ENCODE measurements around the gene FAM174C. TPM values are rescaled to one million over a fixed set of nuclear protein-coding genes. Genes with fewer than 3 reads are reported as not detected.
A peak's percentile ranks its signal among the peaks of the same experiment; 100 is the strongest.

FAM174C gene
- total RNA-seq, 4 donors from 2014 or later, result 47.2 to 69.1 (median 59.3) TPM

DNA sequence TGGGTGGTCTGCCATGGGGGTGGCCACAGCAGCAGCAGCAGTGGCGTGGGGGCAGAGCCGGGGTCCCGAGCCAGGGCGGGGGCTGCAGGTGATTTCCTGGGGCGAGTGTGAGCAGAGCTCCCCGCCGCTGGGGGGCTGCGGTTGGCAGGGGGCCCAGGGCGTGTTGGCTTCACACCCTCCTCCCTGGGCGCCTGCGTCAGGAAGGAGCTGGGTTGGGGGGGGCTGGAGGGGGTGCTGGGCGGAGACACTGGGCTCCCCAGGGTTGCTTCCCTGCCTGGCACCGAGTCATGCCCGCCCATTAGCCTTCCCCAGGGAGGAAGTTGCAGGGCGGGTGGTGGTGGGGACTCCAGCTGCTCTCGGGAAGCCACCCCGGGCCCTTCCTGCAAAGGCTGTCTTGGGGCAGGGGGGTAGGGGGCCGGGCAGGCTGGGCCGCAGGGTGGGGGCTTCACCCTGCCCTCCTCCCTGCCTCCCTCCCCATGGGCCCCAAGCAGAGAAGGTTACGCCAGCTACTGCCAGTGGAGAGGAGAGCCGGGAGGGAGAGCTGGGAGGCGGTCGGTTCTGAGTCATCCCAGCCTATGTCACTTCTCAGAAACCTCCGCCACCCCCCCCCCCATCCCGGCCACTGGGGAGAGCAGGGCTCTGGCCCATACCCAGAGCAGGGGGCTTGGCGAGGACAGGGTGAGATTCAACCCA, 22.4 kb upstream of the FAM174C start:
- ATAC-seq (ENCODE audit: low FRiP score) (peak; percentile 56), DNase-seq (ENCODE audit: low spot score) (no peak)
- TF ChIP-seq, protein P1, sequence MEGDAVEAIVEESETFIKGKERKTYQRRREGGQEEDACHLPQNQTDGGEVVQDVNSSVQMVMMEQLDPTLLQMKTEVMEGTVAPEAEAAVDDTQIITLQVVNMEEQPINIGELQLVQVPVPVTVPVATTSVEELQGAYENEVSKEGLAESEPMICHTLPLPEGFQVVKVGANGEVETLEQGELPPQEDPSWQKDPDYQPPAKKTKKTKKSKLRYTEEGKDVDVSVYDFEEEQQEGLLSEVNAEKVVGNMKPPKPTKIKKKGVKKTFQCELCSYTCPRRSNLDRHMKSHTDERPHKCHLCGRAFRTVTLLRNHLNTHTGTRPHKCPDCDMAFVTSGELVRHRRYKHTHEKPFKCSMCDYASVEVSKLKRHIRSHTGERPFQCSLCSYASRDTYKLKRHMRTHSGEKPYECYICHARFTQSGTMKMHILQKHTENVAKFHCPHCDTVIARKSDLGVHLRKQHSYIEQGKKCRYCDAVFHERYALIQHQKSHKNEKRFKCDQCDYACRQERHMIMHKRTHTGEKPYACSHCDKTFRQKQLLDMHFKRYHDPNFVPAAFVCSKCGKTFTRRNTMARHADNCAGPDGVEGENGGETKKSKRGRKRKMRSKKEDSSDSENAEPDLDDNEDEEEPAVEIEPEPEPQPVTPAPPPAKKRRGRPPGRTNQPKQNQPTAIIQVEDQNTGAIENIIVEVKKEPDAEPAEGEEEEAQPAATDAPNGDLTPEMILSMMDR (IDR thresholded peaks at IDR 0.05), result no peak

DNA sequence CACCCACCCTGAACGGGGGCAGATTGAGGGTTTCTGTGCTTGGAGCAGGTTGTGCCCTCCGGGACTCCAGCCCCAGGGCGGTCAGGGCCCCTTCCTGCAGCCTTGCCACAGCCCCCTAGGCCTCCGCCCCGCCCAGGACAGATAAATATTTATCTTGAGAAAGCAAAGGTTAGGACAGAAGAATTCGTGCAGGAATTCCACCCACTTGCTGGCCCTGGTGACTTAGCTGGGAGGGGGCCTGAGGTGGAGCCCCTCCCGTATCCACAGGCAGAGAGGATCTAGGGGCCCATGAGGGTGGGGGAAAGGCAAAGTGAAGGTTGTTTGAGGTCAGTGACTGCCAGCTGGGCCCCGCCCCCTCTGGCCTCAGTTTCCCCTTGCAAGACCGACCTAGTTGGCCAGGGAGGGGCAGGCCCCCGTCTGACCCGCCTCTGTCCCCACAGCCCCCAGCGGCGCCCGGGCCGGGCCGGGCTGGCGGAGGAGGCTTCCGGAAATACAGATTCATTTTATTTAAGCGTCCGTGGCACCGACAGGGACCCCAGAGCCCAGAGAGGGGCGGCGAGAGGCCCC, 21.7 kb upstream of the FAM174C start:
- TF ChIP-seq, protein P1 (IDR thresholded peaks at IDR 0.05), result no peak
- ATAC-seq (ENCODE audit: low FRiP score) (no peak), DNase-seq (ENCODE audit: low spot score) (no peak)

DNA sequence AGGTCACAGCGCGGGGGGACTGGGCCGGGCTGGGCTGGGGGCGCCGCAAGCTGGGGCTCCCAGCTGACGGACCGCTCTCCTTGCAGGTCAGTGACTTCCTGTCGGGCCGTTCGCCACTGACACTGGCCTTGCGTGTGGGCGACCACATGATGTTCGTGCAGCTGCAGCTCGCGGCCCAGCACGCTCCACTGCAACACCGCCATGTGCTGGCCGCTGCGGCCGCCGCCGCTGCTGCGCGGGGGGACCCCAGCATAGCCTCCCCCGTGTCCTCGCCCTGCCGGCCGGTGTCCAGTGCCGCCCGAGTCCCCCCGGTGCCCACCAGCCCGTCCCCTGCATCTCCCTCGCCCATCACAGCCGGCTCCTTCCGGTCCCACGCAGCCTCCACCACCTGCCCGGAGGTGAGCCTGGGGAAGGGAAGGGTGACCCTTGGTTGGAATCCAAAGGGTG, 21.2 kb upstream of the FAM174C start:
- no peak for ATAC-seq (ENCODE audit: low FRiP score)

DNA sequence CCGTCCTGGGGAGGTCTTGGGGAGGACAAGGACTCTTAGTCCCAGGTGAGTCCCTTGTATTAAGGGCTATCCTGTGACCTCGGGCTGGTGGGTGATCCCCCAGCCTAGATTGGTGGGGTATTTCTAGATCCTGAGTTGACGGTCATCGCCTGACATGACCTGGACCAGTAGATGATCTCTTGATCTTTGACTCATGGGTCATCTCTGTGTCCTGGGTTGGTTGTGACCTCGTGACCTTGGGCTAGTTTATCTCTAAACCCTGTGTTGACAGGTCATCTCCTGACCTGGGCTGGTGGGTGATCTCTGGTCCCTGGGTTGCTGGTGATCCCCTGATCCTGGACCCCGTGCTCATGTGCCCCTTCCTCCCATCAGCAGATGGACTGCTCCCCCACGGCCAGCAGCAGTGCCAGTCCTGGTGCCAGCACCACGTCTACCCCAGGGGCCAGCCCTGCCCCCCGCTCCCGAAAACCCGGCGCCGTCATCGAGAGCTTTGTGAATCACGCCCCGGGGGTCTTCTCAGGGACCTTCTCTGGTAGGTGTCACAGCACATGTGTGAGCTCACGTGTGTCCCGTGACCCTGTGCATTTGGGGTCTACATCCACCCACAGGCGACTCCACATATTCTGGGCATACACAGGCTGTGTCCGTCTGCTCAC, 20.7 kb upstream of the FAM174C start:
- ATAC-seq (ENCODE audit: low FRiP score) (no peak), DNase-seq (ENCODE audit: low spot score) (no peak)
- TF ChIP-seq, protein P1 (IDR thresholded peaks at IDR 0.05), result no peak

More for the DNA sequence above, 21.2 kb upstream of the FAM174C start:
- no peak for DNase-seq (ENCODE audit: low spot score)
- TF ChIP-seq, protein P1 (IDR thresholded peaks at IDR 0.05), result no peak

DNA sequence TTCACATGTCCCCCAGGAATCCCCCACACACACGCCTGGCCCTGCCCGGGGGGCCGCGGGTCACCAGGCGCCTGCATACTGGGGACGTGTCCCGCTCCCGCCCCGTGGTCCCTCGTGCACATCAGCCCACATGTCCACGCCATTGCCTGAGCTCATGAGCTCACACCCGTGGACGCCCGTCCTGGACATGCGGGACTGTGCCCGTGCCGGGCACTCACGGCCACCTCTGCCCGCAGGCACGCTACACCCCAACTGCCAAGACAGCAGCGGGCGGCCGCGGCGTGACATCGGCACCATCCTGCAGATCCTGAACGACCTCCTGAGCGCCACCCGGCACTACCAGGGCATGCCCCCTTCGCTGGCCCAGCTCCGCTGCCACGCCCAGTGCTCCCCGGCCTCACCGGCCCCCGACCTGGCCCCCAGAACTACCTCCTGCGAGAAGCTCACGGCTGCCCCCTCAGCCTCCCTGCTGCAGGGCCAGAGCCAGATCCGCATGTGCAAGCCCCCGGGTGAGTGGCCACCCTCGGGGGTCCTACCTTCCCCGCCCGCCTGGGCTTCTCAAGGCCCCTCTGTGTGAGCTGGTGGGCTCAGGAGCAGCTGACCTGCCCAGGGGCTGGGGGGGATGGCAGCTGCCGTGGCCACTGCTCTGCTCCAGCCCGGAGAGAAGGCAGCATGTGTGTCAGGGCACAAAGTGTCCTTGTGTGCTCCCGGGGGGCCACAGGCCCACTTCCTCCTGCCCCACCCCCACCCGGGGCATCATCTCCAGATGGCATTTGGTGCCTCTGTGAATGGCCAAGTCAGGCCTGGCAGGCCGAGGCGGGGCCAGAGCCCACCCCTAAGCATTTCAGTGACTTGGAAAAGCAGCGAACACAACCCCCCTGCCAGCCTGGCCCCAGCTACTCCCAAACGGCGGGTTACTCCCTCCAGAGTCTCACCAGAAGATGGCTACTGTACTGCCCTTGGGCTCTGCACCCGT, 19.9 kb upstream of the FAM174C start:
- no peak for ATAC-seq (ENCODE audit: low FRiP score)
- no peak for DNase-seq (ENCODE audit: low spot score)
- TF ChIP-seq, protein P1 (IDR thresholded peaks at IDR 0.05), result no peak

DNA sequence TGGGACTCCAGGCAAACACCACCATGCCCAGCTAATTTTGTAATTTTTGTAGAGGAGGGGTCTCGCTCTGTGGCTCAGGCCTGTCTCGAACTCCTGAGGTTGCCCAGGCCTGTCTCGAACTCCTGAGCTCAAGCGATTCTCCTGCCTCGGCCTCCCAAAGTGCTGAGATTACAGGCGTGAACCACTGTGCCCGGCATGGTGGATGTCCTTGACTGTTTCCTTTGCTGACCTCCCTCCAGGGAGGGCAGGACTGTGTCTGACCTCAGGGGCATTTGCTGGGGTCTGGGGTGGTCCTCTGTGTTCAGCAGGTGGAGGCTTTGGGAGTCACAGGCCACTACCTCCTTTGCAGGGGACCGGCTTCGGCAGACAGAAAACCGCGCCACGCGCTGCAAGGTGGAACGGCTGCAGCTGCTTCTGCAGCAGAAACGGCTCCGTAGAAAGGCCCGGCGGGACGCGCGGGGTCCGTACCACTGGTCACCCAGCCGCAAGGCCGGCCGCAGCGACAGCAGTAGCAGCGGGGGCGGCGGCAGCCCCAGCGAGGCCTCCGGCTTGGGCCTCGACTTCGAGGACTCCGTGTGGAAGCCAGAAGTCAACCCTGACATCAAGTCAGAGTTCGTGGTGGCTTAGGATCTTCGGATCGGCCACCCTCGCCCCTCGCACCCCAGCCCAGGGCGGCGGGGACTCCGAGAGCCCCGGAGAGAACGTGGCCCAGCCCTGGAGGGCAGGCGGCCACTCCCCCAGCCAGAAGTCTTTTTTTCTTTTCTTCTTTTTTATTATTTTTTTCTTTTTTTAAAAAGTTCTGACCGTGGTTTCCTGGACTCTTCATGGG, 18.5 kb upstream of the FAM174C start:
- no peak for ATAC-seq (ENCODE audit: low FRiP score)
- TF ChIP-seq, protein P1 (IDR thresholded peaks at IDR 0.05), result no peak
- no peak for DNase-seq (ENCODE audit: low spot score)

Measured in omental fat pad (tissue), 4 donors.